HFFc6 (cell line): ENCODE data around the gene RBL1. TPM values are rescaled to one million over a fixed set of nuclear protein-coding genes. Genes with fewer than 3 reads are reported as not detected.

ENCODE experiments used
- DNase-seq: peaks from one replicate; pipeline ENCODE4 v3.0.0-alpha.2; 2018
- H3K27ac Mint-ChIP-seq: 2 replicates; pipeline ENCODE4 v1.8.0; 2020; ENCODE audit warnings: mild to moderate bottlenecking, mixed read lengths
- H3K27me3 Mint-ChIP-seq: 2 replicates; pipeline ENCODE4 v1.8.0; 2021; ENCODE audit warnings: mild to moderate bottlenecking, moderate library complexity, mixed read lengths; ENCODE audit not compliant: insufficient read depth
- H3K36me3 Mint-ChIP-seq: 2 replicates; pipeline ENCODE4 v1.8.0; 2021; ENCODE audit warnings: low read depth, mixed read lengths
- H3K4me1 Mint-ChIP-seq: 2 replicates; pipeline ENCODE4 v1.8.0; 2020; ENCODE audit warnings: low read depth, mixed read lengths
- H3K4me3 Mint-ChIP-seq: 2 replicates; pipeline ENCODE4 v1.8.0; 2020; ENCODE audit warnings: mild to moderate bottlenecking, moderate library complexity, mixed read lengths
- H3K9me3 Mint-ChIP-seq: 2 replicates; pipeline ENCODE4 v1.8.0; 2020; ENCODE audit warnings: mild to moderate bottlenecking, mixed read lengths
- total RNA-seq, 6 experiments: library from RNA; stranded (reverse); fragmentation: NEBNext Ultra II Directional; extraction: Animal tissue kit (Norgen Biotek cat#: 25700); gene quantifications; 2 replicates in 1 of 6; 3 replicates in 5 of 6; pipeline ENCODE4 v1.2.3, GENCODE V29; 2021
- TF ChIP-seq, protein P1 (sequence below): fragments of 200-600 bp; sonication (generic); IDR thresholded peaks from 2 replicates; pipeline ENCODE4 v1.5.0; 2021; ENCODE audit warnings: antibody characterized with exemption, mild to moderate bottlenecking

Gene RBL1
- total RNA-seq, 6 experiments from 2014 or later = 6.6 to 13.3 (median 12.9) TPM

DNA sequence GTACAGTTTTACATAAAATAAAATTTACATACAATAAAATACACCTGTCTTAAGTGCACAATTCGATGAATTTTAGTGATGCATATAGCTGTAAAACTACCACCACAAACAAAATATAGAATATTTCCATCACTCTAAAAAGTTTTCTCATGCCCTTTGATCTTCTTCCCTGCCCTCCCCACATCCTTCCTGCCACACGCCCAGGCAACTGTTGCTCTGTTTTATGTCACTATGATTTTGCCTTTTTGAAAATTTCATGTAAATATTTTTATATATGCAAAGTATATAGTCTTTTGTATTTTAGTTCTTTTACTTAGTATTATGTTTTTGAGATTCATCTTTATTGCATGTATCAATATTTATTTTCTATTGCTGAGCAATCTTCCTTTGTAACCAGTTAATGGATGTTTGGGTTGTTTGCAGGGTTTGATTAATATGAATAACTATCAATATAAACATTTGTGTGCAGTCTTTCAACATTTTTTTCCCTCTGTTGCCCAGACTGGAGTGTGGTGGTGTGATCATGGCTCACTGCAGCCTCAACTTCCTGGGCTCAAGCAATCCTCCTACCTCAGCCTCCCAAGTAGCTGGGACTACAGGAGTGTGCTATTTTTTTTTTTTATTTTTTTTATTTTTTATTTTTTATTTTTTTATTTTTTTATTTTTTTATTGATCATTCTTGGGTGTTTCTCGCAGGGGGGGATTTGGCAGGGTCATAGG lies 120.5 kb downstream of the RBL1 start:
- H3K27ac Mint-ChIP-seq = no peak overlapping the region
- no peaks in the 10 kb centered on the region; the same call in none of the 2 replicates for H3K27me3 Mint-ChIP-seq
- no peaks in the 10 kb centered on the region for H3K9me3 Mint-ChIP-seq
- DNase-seq = no peak
- TF ChIP-seq, protein P1, sequence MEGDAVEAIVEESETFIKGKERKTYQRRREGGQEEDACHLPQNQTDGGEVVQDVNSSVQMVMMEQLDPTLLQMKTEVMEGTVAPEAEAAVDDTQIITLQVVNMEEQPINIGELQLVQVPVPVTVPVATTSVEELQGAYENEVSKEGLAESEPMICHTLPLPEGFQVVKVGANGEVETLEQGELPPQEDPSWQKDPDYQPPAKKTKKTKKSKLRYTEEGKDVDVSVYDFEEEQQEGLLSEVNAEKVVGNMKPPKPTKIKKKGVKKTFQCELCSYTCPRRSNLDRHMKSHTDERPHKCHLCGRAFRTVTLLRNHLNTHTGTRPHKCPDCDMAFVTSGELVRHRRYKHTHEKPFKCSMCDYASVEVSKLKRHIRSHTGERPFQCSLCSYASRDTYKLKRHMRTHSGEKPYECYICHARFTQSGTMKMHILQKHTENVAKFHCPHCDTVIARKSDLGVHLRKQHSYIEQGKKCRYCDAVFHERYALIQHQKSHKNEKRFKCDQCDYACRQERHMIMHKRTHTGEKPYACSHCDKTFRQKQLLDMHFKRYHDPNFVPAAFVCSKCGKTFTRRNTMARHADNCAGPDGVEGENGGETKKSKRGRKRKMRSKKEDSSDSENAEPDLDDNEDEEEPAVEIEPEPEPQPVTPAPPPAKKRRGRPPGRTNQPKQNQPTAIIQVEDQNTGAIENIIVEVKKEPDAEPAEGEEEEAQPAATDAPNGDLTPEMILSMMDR = no peak
- H3K36me3 Mint-ChIP-seq = no peaks in the 10 kb centered on the region
- H3K4me1 Mint-ChIP-seq = no peaks in the 10 kb centered on the region
- H3K4me3 Mint-ChIP-seq = no peak overlapping the region

DNA sequence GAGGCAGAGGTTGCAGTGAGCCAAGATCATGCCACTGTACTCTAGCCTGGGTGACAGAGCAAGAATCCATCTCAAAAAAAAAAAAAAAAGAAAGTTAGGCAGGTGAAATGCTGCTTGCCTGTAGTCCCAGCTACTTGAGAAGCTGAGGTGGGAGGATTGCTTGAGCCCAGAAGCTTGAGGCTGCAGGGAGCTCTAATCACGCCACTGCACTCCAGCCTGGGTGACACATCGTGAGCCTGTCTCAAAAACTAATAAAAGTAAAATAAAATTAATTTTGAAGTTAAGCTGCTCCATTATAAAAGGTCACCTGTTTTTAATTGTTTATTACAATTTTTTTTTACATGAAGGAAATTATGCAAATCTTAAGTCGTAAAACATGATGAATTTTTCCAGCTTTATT lies 121.1 kb downstream of the RBL1 start:
- H3K27me3 Mint-ChIP-seq = no peaks in the 10 kb centered on the region; the same call in none of the 2 replicates
- no peak overlapping the region for H3K27ac Mint-ChIP-seq
- no peaks in the 10 kb centered on the region for H3K36me3 Mint-ChIP-seq
- DNase-seq = no peak
- TF ChIP-seq, protein P1 = no peak
- H3K4me1 Mint-ChIP-seq = no peaks in the 10 kb centered on the region
- no peak overlapping the region for H3K4me3 Mint-ChIP-seq
- H3K9me3 Mint-ChIP-seq = no peaks in the 10 kb centered on the region

DNA sequence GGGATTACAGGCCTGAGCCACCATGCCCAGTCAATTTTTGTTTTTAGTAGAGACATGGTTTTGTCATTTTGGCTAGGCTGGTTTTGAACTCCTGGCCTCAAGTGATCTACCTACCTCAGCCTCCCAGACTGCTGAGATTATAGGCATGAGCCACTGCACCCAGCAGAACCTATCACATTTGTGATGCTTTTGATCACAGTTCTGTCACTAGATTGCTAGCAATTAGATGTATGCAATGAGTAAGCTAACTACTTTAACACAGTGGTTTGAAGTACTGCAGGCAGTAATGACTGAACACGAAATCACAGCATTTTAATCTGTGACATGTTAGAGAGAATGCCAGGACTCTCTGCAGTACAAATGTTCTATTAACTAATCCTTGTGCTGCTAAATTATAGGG lies 124.7 kb downstream of the RBL1 start:
- no peaks in the 10 kb centered on the region for H3K4me1 Mint-ChIP-seq
- H3K36me3 Mint-ChIP-seq = no peaks in the 10 kb centered on the region
- no peak overlapping the region for H3K4me3 Mint-ChIP-seq
- TF ChIP-seq, protein P1 = no peak
- no peak overlapping the region for H3K27ac Mint-ChIP-seq
- DNase-seq = no peak
- H3K27me3 Mint-ChIP-seq = peaks cover 4% of the 10 kb centered on the region
- no peaks in the 10 kb centered on the region for H3K9me3 Mint-ChIP-seq

DNA sequence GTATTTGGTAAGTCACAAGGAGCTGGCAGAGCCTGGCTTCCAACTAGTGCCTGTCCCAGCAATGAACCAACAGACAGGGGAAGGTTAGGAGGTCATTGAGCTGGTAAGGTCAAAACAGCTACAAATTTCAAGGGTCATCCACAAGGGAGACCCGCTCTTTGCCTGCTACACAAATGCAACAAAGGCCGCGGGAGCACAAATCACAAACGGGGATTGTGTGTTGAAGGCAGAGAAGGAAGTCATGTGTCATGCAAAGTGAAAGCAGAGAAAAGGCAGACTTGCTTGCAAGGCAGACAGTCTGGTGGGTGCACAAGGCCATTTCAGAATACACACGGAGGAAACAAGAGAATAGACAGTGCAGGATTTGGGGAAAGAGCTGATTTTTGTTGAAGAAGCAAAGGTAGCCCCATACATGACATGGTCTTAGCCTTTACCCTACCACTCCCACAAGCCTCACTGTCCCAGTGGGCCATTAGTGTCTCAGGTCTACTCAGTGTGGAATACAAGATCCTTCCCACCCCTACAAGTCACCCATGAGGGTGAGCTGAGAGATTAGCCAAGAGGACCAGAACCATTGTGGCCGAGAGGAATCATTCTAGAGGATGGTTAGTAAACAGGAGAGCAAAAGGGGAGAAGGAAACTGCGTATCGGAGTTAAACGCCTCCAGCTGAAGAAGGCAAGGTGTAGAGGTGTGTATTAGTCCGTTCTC lies 126.2 kb downstream of the RBL1 start:
- Mint-ChIP-seq H3K9me3 (no peaks in the 10 kb centered on the region), H3K27me3 (peaks cover 4% of the 10 kb centered on the region), H3K4me3 (no peak overlapping the region), H3K4me1 (no peaks in the 10 kb centered on the region), H3K36me3 (no peaks in the 10 kb centered on the region), H3K27ac (no peak overlapping the region)
- TF ChIP-seq, protein P1 = no peak
- DNase-seq = no peak

DNA sequence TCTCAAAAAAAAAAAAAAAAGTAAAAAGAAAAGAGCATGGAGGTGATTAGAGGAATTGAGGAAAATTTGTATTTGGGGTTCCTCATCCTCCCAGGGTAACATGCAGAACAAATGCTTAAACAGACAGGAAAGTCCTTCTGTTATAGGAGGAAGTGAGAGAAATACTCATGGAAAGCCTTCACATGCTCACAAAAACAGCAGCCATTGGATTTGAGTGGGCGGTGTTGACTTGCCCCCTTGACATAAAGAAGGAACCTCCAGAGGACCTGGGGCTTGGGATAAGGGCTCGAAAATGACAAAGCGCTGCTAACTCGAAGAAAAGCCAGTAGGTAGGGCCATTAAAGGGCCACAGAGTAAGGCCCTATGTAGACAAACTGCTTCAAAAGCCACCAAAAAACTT lies 126.7 kb downstream of the RBL1 start:
- Mint-ChIP-seq H3K9me3 (no peaks in the 10 kb centered on the region), H3K4me3 (no peak overlapping the region), H3K36me3 (no peaks in the 10 kb centered on the region), H3K27me3 (peaks cover 4% of the 10 kb centered on the region), H3K27ac (no peak overlapping the region), H3K4me1 (no peaks in the 10 kb centered on the region)
- no peak for DNase-seq
- TF ChIP-seq, protein P1 = no peak
